HepG2 (cell line): Measurements from ENCODE around the gene SH2D3A. TPM values are rescaled to one million over a fixed set of nuclear protein-coding genes. Genes with fewer than 3 reads are reported as not detected.

Experiments
- AGO1 ChIP-seq: fragments of 200-400 bp; formaldehyde crosslinking; IDR thresholded peaks from 2 replicates; pipeline ENCODE4 v1.6.1; 2017; ENCODE audit warnings: mild to moderate bottlenecking, low read depth, low read length, moderate library complexity; ENCODE audit not compliant: poor library complexity, severe bottlenecking
- AKAP8 ChIP-seq: sonication (generic); formaldehyde crosslinking; IDR thresholded peaks from 2 replicates; pipeline ENCODE4 v1.5.1; 2020; ENCODE audit warnings: mild to moderate bottlenecking, missing genetic modification reagents
- DBP ChIP-seq: sonication (generic); formaldehyde crosslinking; IDR thresholded peaks from 2 replicates; pipeline ENCODE4 v1.4.0; 2020; ENCODE audit warnings: missing genetic modification reagents; ENCODE audit errors: not compliant biosample characterization
- EED ChIP-seq: sonication (generic); formaldehyde crosslinking; IDR thresholded peaks from 2 replicates; pipeline ENCODE4 v1.5.0; 2020; ENCODE audit warnings: mild to moderate bottlenecking, missing genetic modification reagents
- HMGA1 ChIP-seq: sonication (generic); formaldehyde crosslinking; conservative IDR thresholded peaks from 2 replicates; pipeline ENCODE4 v1.4.0; 2020; ENCODE audit warnings: missing genetic modification reagents
- NR2C2 ChIP-seq: sonication (generic); formaldehyde crosslinking; IDR thresholded peaks from 2 replicates; pipeline ENCODE4 v1.4.0; 2020; ENCODE audit warnings: missing genetic modification reagents, mild to moderate bottlenecking, moderate library complexity, borderline replicate concordance
- NRL ChIP-seq: sonication (generic); formaldehyde crosslinking; IDR thresholded peaks from 2 replicates; pipeline ENCODE4 v1.5.0; 2020; ENCODE audit warnings: missing genetic modification reagents, mild to moderate bottlenecking, moderate library complexity, borderline replicate concordance
- TFDP2 ChIP-seq: sonication (generic); formaldehyde crosslinking; IDR thresholded peaks from 2 replicates; pipeline ENCODE4 v1.4.0; 2020; ENCODE audit warnings: missing genetic modification reagents
- THAP9 ChIP-seq: sonication (generic); formaldehyde crosslinking; IDR thresholded peaks from 2 replicates; pipeline ENCODE4; 2020; ENCODE audit warnings: missing genetic modification reagents, mild to moderate bottlenecking, borderline replicate concordance
- TRAFD1 ChIP-seq: sonication (generic); formaldehyde crosslinking; IDR thresholded peaks from 2 replicates; pipeline ENCODE4 v1.5.1; 2020; ENCODE audit warnings: missing genetic modification reagents, mild to moderate bottlenecking, borderline replicate concordance
- ZBTB2 ChIP-seq: sonication (generic); formaldehyde crosslinking; IDR thresholded peaks from 2 replicates; pipeline ENCODE4 v1.8.0; 2022; ENCODE audit warnings: low read depth, missing genetic modification reagents
- ZBTB3 ChIP-seq: sonication (generic); formaldehyde crosslinking; IDR thresholded peaks from 2 replicates; pipeline ENCODE4 v1.4.0; 2020; ENCODE audit warnings: low read depth, mild to moderate bottlenecking, moderate library complexity, missing genetic modification reagents, borderline replicate concordance
- ZGPAT ChIP-seq: IDR thresholded peaks from 2 replicates; pipeline ENCODE4 v1.6.1; 2016; ENCODE audit warnings: mild to moderate bottlenecking
- ZNF160 ChIP-seq: sonication (generic); formaldehyde crosslinking; IDR thresholded peaks from 2 replicates; pipeline ENCODE4 v1.8.0; 2022; ENCODE audit warnings: mild to moderate bottlenecking, inconsistent platforms, missing genetic modification reagents
- ZNF496 ChIP-seq: sonication (generic); formaldehyde crosslinking; IDR thresholded peaks from 2 replicates; pipeline ENCODE4 v1.8.1; 2023; ENCODE audit warnings: mild to moderate bottlenecking, moderate library complexity, missing genetic modification reagents; ENCODE audit not compliant: insufficient replicate concordance
- ZNF678 ChIP-seq: sonication (generic); formaldehyde crosslinking; IDR thresholded peaks from 2 replicates; pipeline ENCODE4 v1.4.0; 2020; ENCODE audit warnings: mild to moderate bottlenecking, missing genetic modification reagents
- polyA plus RNA-seq, 8 experiments: library from polyadenylated mRNA; depleted of rRNA in 3 of 8; stranded (reverse) in 7 of 8; unstranded in 1 of 8; fragments of >200 nt; fragmentation: Illumina TruSeq in 4 of 8; extraction: Trizol in 4 of 8; gene quantifications; 2 replicates each; pipeline versions ENCODE4 v1.2.1 to v1.2.3, GENCODE V29; 2011 to 2016; ENCODE audit warnings: low read depth in 4 of 8, missing spikeins in 1 of 8, mixed read lengths in 1 of 8; ENCODE audit not compliant: insufficient read depth in 1 of 8
- total RNA-seq, 5 experiments: library from RNA; depleted of rRNA; stranded (reverse); fragments of >200 nt; fragmentation: Illumina TruSeq; extraction: Trizol; gene quantifications; 2 replicates each; pipeline ENCODE4 v1.2.3, GENCODE V29; 2016; ENCODE audit warnings: low read depth in 1 of 5

Gene SH2D3A
- total and polyA plus RNA-seq, 2 of the 13 experiments (the other 11 are each of a cell fraction or from before 2014, with no cell fraction given): 1.0 to 2.2 TPM

- TF ChIP-seq TFDP2 (CRISPR knock-in tag) (peak; percentile 54), ZNF678 (no peak), ZGPAT (CRISPR knock-in tag) (peak; percentile 67; the same call in 1 of the 2 replicates), THAP9 (CRISPR knock-in tag) (no peak), ZNF496 (CRISPR knock-in tag) (no peak), AKAP8 (CRISPR knock-in tag) (no peak; the same call in 1 of the 2 replicates), NRL (CRISPR knock-in tag) (no peak; the same call in 1 of the 2 replicates), ZBTB2 (CRISPR knock-in tag) (no peak), DBP (CRISPR knock-in tag) (no peak), HMGA1 (CRISPR knock-in tag) (no peak), ZNF160 (CRISPR knock-in tag) (no peak), ZBTB3 (CRISPR knock-in tag) (no peak), AGO1 (peak; percentile 74), TRAFD1 (CRISPR knock-in tag) (no peak), NR2C2 (no peak), EED (CRISPR knock-in tag) (no peak)
These were observed 29.9 kb downstream of the SH2D3A start, which contains the start of gene GPR108 (continued) for GRCh38 chr19:6737284-6737872.
